ENCODE measurements around the gene CTPS1. TPM values are rescaled to one million over a fixed set of nuclear protein-coding genes. Genes with fewer than 3 reads are reported as not detected.

The CTPS1 gene
- total RNA-seq, 1 donor from 2014 or later: 41.8 TPM

DNA sequence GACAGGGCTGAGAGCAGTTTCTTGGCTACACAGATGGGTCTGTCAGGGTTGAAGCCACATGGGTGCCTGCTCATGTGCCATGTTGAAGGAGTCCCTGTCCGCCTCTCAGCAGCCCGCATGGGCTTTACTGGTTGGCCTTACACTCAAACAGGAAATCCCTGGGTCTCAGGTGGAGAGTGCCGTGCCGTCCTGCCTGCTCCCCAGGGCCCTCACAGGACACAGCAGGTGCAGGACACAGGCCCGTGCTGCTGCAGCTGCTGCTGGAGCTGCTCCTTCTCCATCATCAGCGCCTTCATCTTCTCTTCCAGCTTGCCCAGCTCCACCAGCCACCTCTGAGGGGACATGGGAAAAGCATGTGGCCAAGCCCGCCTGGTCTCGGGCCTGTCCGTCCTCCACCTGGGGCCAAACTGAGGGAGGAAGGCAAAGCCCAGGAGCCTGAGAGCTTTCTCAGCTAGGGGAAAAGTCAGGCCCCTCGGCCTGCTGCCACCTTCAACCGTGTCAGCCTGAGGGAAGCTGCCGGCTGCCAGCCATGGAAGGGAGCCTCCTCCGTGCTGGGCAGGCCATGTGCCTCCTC, 36.5 kb downstream of the CTPS1 start:
- no peaks in the 10 kb centered on the region for H3K4me1 Mint-ChIP-seq
- H3K27ac Mint-ChIP-seq: no peak overlapping the region
- no peak for TF ChIP-seq CTCF (IDR thresholded peaks at IDR 0.05; ENCODE audit: unreplicated experiment)
- peaks cover 10% of the 10 kb centered on the region for H3K36me3 Mint-ChIP-seq
- DNase-seq (ENCODE audit: low spot score in 2 of 2, unreplicated experiment in 2 of 2): no peak
- H3K27me3 Mint-ChIP-seq (ENCODE audit: low read depth): no peaks in the 10 kb centered on the region
- no peaks in the 10 kb centered on the region for H3K9me3 Mint-ChIP-seq
- no peak overlapping the region for H3K4me3 Mint-ChIP-seq

GRCh38 chr1:41017141-41018017, 37.9 kb downstream of the CTPS1 start:
- Mint-ChIP-seq H3K4me1 (no peaks in the 10 kb centered on the region), H3K9me3 (no peaks in the 10 kb centered on the region), H3K4me3 (no peak overlapping the region), H3K36me3 (peaks cover 4% of the 10 kb centered on the region), H3K27ac (no peak overlapping the region), H3K27me3 (ENCODE audit: low read depth) (no peaks in the 10 kb centered on the region)
- DNase-seq (ENCODE audit: low spot score in 2 of 2, unreplicated experiment in 2 of 2): no peak
- no peak for TF ChIP-seq CTCF (IDR thresholded peaks at IDR 0.05; ENCODE audit: unreplicated experiment)

DNA sequence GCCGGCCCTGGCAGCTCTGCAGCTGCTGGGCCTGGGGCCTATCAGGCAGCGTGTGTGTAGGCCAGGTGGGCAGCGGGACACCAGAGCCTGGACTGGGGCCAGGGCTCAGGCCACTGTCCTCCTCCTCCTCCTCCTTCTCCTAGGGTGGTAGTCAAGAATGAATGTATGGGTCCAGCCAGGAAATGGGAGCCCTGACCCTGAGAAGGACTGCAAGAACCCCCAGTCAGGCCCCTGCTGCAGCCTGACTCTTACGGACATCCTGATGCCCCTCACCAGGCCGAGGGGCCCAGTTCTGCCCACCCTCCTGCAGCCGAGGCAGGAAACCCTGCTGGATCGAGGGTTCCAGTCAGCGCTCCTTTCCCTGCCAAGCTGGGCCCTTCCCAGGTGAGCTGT, 38.5 kb downstream of the CTPS1 start:
- no peak for TF ChIP-seq CTCF (IDR thresholded peaks at IDR 0.05; ENCODE audit: unreplicated experiment)
- no peak for DNase-seq (ENCODE audit: low spot score in 2 of 2, unreplicated experiment in 2 of 2)
- no peaks in the 10 kb centered on the region for H3K27me3 Mint-ChIP-seq (ENCODE audit: low read depth)
- H3K4me3 Mint-ChIP-seq: no peak overlapping the region
- no peaks in the 10 kb centered on the region for H3K4me1 Mint-ChIP-seq
- no peaks in the 10 kb centered on the region for H3K9me3 Mint-ChIP-seq
- no peaks in the 10 kb centered on the region for H3K36me3 Mint-ChIP-seq
- H3K27ac Mint-ChIP-seq: no peak overlapping the region

DNA sequence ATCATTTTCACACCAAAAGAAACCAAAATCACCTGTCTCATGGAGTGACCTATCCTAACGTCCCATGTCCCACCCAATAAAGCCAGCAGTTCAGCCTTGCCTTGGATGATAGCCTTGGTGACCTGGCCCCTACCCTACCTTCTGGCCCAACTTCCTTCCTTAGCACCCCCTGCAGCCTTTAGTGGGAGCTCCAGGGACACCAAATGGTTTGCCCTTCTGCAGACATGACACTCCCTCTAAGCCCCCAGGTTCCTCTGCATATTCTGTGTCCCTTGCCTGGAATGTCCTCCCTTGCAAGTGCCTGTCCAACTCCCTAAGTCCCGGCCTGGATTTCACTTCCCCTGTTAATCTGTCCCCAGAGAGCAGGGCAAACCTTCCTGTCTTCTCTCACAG, 39.9 kb downstream of the CTPS1 start:
- no peak for DNase-seq (ENCODE audit: low spot score in 2 of 2, unreplicated experiment in 2 of 2)
- Mint-ChIP-seq H3K4me1 (no peaks in the 10 kb centered on the region), H3K27ac (no peak overlapping the region), H3K4me3 (no peak overlapping the region), H3K36me3 (no peaks in the 10 kb centered on the region), H3K27me3 (ENCODE audit: low read depth) (no peaks in the 10 kb centered on the region), H3K9me3 (no peaks in the 10 kb centered on the region)
- no peak for TF ChIP-seq CTCF (IDR thresholded peaks at IDR 0.05; ENCODE audit: unreplicated experiment)

GRCh38 chr1:41020109-41020576, 40.6 kb downstream of the CTPS1 start:
- TF ChIP-seq CTCF (IDR thresholded peaks at IDR 0.05; ENCODE audit: unreplicated experiment): no peak
- H3K36me3 Mint-ChIP-seq: peaks cover 3% of the 10 kb centered on the region
- H3K27ac Mint-ChIP-seq: no peak overlapping the region
- no peaks in the 10 kb centered on the region for H3K9me3 Mint-ChIP-seq
- no peaks in the 10 kb centered on the region for H3K4me1 Mint-ChIP-seq
- H3K27me3 Mint-ChIP-seq (ENCODE audit: low read depth): no peaks in the 10 kb centered on the region
- no peak overlapping the region for H3K4me3 Mint-ChIP-seq
- no peak for DNase-seq (ENCODE audit: low spot score in 2 of 2, unreplicated experiment in 2 of 2)

Data from mesothelial cell of epicardium (in vitro differentiated cells).